Measurements from ENCODE around the gene PZP.

- TF ChIP-seq CTCF (IDR thresholded peaks at IDR 0.05): no peak
- no peak for TF ChIP-seq POLR2A (IDR thresholded peaks at IDR 0.05)
Measured at GRCh38 chr12:9127936-9128663, 80.1 kb downstream of the PZP start.

Measured in body of pancreas (tissue), 4 donors.